DOHH2 (cell line): ENCODE data around the gene SGCD.

Experiments used
- H3F3A ChIP-seq: fragments of 200-600 bp; sonication (generic), shearing (Covaris generic); 2 replicates; pipeline ENCODE4 v1.6.0; 2016; ENCODE audit warnings: antibody characterized with exemption, mild to moderate bottlenecking; ENCODE audit not compliant: control insufficient read depth, insufficient read depth
- H3K27ac ChIP-seq: fragments of 200-600 bp; sonication (generic); 2 replicates; pipeline ENCODE4 v1.5.1; 2014; ENCODE audit warnings: low read depth, mild to moderate bottlenecking, low read length, moderate library complexity
- H3K27me3 ChIP-seq: fragments of 200-600 bp; sonication (generic); 2 replicates; pipeline ENCODE4 v1.6.1; 2014; ENCODE audit warnings: mild to moderate bottlenecking, low read length, mixed read lengths; ENCODE audit not compliant: control insufficient read depth
- H3K36me3 ChIP-seq: fragments of 200-600 bp; sonication (generic); 2 replicates; pipeline ENCODE4 v1.6.1; 2014; ENCODE audit warnings: mild to moderate bottlenecking, low read length, moderate library complexity, mixed read lengths; ENCODE audit not compliant: control insufficient read depth
- H3K4me1 ChIP-seq: fragments of 200-600 bp; sonication (generic); 2 replicates; pipeline ENCODE4 v1.6.1; 2014; ENCODE audit warnings: mild to moderate bottlenecking, low read length, mixed read lengths; ENCODE audit not compliant: control insufficient read depth
- H3K4me2 ChIP-seq: fragments of 200-600 bp; sonication (generic); 2 replicates; pipeline ENCODE4 v1.6.0; 2014; ENCODE audit warnings: mild to moderate bottlenecking, low read length, moderate library complexity
- H3K4me3 ChIP-seq: fragments of 200-600 bp; sonication (generic); 2 replicates; pipeline ENCODE4 v1.5.1; 2014; ENCODE audit warnings: mild to moderate bottlenecking, low read length, mixed read lengths
- H3K79me2 ChIP-seq: fragments of 200-600 bp; sonication (generic); 2 replicates; pipeline ENCODE4 v1.6.1; 2014; ENCODE audit warnings: mild to moderate bottlenecking, low read length, mixed read lengths; ENCODE audit not compliant: control insufficient read depth
- H3K9me2 ChIP-seq: fragments of 200-600 bp; sonication (generic); replicated peaks from 2 replicates; pipeline ENCODE4 v1.6.1; 2014; ENCODE audit warnings: mild to moderate bottlenecking, low read length, mixed read lengths; ENCODE audit not compliant: control insufficient read depth
- H3K9me3 ChIP-seq: fragments of 200-600 bp; sonication (generic); 2 replicates; pipeline ENCODE4 v1.6.1; 2014; ENCODE audit warnings: antibody characterized with exemption, low read length, mixed read lengths; ENCODE audit not compliant: control insufficient read depth, insufficient read depth
- H4K20me1 ChIP-seq: fragments of 200-600 bp; sonication (generic); 2 replicates; pipeline ENCODE4 v1.6.0; 2014; ENCODE audit warnings: low read depth, mild to moderate bottlenecking, antibody characterized with exemption, low read length, moderate library complexity; ENCODE audit not compliant: control insufficient read depth, insufficient read depth
- EZH2phosphoT487 ChIP-seq: fragments of 200-600 bp; sonication (generic); IDR thresholded peaks from 2 replicates; pipeline ENCODE4 v1.6.1; 2017; ENCODE audit warnings: borderline replicate concordance, mild to moderate bottlenecking, antibody characterized with exemption, low read length, moderate library complexity, mixed read lengths
- TF ChIP-seq, protein P1 (sequence below): fragments of 200-600 bp; sonication (generic); IDR thresholded peaks from one replicate; pipeline ENCODE4 v1.5.1; 2014; ENCODE audit warnings: antibody characterized with exemption, mild to moderate bottlenecking, low read depth, low read length; ENCODE audit not compliant: poor library complexity, severe bottlenecking

Gene SGCD

DNA sequence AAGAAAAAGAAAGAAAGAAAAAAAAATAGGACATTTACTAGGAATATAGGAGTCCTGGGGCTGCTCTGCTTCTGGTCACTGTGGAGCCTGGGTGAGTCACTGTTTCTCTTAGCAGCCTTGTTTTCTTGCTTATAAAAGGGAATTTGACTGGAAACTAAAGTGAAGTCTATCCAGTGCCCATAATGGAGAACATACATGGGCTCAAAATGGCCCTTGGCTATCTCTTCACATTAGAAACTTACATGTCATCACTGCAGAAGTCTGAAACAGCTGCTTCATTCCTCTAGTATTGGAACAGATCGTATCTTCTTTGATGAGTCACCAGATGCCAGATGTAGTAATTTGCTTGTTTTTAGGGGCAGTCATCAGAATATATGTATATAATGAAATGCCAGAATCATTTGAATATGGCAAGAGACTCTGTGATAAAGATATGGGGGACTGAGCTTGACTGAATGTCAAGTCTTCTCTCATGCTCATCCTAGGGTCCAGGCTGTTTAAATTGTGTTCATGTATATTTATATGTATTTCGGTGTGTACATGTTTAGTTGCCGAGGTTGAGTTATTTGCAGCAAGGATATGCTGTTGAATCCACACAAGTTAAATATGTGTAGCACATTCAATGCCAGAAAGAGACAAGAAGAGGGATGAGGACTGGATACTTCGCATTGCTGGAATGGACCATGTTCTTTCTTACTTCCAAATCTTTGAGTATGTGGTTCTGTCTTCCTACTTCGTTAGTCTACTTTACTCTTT, 56.7 kb downstream of the SGCD start:
- Histone ChIP-seq H3K79me2 (no peaks in the 10 kb centered on the region), H3K27ac (no peak overlapping the region), H3K4me3 (no peak overlapping the region), H3K27me3 (0 out of 2 replicates have a peak, but pooled peaks cover 3% of the 10 kb centered on the region), H4K20me1 (no peaks in the 10 kb centered on the region), H3F3A (no peaks in the 10 kb centered on the region), H3K9me2 (no peaks in the 10 kb centered on the region), H3K9me3 (no peaks in the 10 kb centered on the region), H3K4me1 (no peaks in the 10 kb centered on the region), H3K4me2 (no peak overlapping the region), H3K36me3 (no peaks in the 10 kb centered on the region)
- TF ChIP-seq, protein P1, sequence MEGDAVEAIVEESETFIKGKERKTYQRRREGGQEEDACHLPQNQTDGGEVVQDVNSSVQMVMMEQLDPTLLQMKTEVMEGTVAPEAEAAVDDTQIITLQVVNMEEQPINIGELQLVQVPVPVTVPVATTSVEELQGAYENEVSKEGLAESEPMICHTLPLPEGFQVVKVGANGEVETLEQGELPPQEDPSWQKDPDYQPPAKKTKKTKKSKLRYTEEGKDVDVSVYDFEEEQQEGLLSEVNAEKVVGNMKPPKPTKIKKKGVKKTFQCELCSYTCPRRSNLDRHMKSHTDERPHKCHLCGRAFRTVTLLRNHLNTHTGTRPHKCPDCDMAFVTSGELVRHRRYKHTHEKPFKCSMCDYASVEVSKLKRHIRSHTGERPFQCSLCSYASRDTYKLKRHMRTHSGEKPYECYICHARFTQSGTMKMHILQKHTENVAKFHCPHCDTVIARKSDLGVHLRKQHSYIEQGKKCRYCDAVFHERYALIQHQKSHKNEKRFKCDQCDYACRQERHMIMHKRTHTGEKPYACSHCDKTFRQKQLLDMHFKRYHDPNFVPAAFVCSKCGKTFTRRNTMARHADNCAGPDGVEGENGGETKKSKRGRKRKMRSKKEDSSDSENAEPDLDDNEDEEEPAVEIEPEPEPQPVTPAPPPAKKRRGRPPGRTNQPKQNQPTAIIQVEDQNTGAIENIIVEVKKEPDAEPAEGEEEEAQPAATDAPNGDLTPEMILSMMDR: no peak
- no peak for TF ChIP-seq EZH2phosphoT487

DNA sequence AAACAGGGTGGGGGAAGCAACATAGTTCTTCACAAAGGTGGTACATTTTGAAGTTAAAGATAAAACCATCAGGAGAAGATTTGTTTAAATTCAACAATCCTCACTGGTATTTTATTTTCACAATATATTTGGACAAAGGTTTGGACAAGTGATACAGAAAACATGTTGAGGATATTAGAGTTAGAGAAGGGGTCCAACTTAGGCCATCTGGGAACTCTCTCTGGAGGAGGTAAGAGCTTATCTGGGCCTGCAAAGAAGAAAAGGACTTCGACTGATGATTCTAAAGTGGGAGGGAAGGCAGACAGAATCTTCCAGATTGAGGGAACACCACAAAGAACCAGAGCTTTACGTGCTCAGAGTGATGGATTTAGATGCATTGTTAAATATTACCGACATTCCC, 58.5 kb downstream of the SGCD start:
- TF ChIP-seq, protein P1: no peak
- TF ChIP-seq EZH2phosphoT487: no peak
- H3K4me1 ChIP-seq: no peaks in the 10 kb centered on the region

DNA sequence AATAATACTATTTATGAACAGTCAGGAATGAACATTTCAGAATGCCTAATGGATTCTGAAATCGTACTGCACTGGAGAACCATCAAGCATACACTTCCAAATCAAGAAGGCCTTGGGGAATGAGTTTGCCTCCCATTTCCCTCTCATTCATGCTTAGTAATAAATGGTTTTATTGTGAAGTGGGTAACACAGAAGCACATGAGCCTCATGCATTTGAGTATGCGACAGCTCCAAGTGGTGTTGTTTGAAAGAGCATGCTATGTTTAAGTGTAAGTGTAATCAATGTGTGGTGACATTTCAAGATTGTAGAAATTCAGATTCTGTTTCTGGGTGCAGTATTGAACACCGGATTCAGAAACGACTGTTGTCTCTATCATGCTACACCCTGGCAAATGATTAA, 60.0 kb downstream of the SGCD start:
- H3K9me3 ChIP-seq: no peaks in the 10 kb centered on the region
- H3K4me2 ChIP-seq: no peak overlapping the region
- H4K20me1 ChIP-seq: no peaks in the 10 kb centered on the region

More for the DNA sequence above, 58.5 kb downstream of the SGCD start:
- Histone ChIP-seq H3K4me3 (no peak overlapping the region), H3K9me3 (no peaks in the 10 kb centered on the region), H4K20me1 (no peaks in the 10 kb centered on the region), H3K27ac (no peak overlapping the region), H3K36me3 (no peaks in the 10 kb centered on the region), H3K9me2 (no peaks in the 10 kb centered on the region), H3K79me2 (no peaks in the 10 kb centered on the region), H3K4me2 (no peak overlapping the region), H3K27me3 (0 out of 2 replicates have a peak, but pooled peaks cover 3% of the 10 kb centered on the region), H3F3A (no peaks in the 10 kb centered on the region)

More for the DNA sequence above, 60.0 kb downstream of the SGCD start:
- H3F3A ChIP-seq: no peaks in the 10 kb centered on the region
- 0 out of 2 replicates have a peak, but pooled peaks cover 3% of the 10 kb centered on the region for H3K27me3 ChIP-seq
- H3K79me2 ChIP-seq: no peaks in the 10 kb centered on the region
- H3K4me3 ChIP-seq: no peak overlapping the region
- TF ChIP-seq, protein P1: no peak
- TF ChIP-seq EZH2phosphoT487: no peak
- H3K4me1 ChIP-seq: no peaks in the 10 kb centered on the region
- no peaks in the 10 kb centered on the region for H3K9me2 ChIP-seq
- H3K27ac ChIP-seq: no peak overlapping the region
- H3K36me3 ChIP-seq: no peaks in the 10 kb centered on the region
